SH-SY5Y (cell line): Measurements from ENCODE around the gene ZNF473.

ENCODE experiments used
- GATA2 ChIP-seq: IDR thresholded peaks from 2 replicates; pipeline ENCODE4 v1.6.1; 2011; ENCODE audit warnings: mild to moderate bottlenecking, low read depth, low read length
- GATA3 ChIP-seq: IDR thresholded peaks from 2 replicates; pipeline ENCODE4 v1.6.1; 2011; ENCODE audit warnings: low read depth, mild to moderate bottlenecking, low read length, moderate library complexity

DNA sequence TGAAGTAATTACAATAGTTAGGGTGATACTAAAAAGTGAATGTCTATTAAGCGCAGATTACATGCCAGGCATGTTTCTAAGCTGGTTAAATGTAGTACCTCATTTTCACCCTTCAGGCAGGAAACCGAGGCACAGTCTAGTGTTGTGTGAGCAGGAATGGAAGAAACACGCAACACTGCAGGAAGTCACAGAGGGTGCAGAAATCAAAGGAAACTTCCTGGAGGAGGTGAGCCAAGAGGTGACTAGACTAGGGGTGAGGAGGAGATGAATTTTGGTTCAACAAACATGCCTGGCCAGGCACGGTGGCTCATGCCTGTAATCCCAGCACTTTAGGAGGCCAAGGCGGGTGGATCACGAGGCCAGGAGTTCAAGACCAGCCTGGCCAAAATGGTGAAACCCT, 41.8 kb downstream of the ZNF473 start:
- TF ChIP-seq GATA3: no peak
- TF ChIP-seq GATA2: no peak
